H9 (cell line): ENCODE measurements around the gene CEP170B. TPM values are rescaled to one million over a fixed set of nuclear protein-coding genes. Genes with fewer than 3 reads are reported as not detected.
A peak's percentile ranks its signal among the peaks of the same experiment; 100 is the strongest.

Source experiments
- DNase-seq: peaks from one replicate; pipeline ENCODE4 v3.0.0-alpha.2; 2017
- H2AFZ ChIP-seq: one replicate; pipeline ENCODE4 v1.6.1; 2013; ENCODE audit warnings: mild to moderate bottlenecking, low read length, control low read depth, moderate library complexity
- H2AK5ac ChIP-seq: 2 replicates; pipeline ENCODE4 v1.6.1; 2013; ENCODE audit warnings: low read length, control low read depth, mixed read lengths; ENCODE audit not compliant: insufficient read length
- H2BK120ac ChIP-seq: one replicate; pipeline ENCODE4 v1.6.1; 2013; ENCODE audit warnings: low read depth, mild to moderate bottlenecking, low read length, control low read depth, inconsistent platforms; ENCODE audit not compliant: poor library complexity, severe bottlenecking
- H2BK12ac ChIP-seq: 2 replicates; pipeline ENCODE4 v1.6.1; 2013; ENCODE audit warnings: low read length, control low read depth, mixed read lengths, low read depth; ENCODE audit not compliant: insufficient read length
- H2BK15ac ChIP-seq: 2 replicates; pipeline ENCODE4 v1.6.1; 2013; ENCODE audit warnings: low read depth, low read length, control low read depth
- H2BK20ac ChIP-seq: one replicate; pipeline ENCODE4 v1.6.1; 2013; ENCODE audit warnings: low read depth, mild to moderate bottlenecking, low read length, control low read depth, inconsistent platforms; ENCODE audit not compliant: poor library complexity, severe bottlenecking
- H2BK5ac ChIP-seq: 2 replicates; pipeline ENCODE4 v1.6.1; 2013; ENCODE audit warnings: low read length, control low read depth, mixed read lengths; ENCODE audit not compliant: insufficient read length
- H3K14ac ChIP-seq: 2 replicates; pipeline ENCODE4 v1.6.1; 2013; ENCODE audit warnings: low read length, control low read depth; ENCODE audit not compliant: insufficient read depth
- H3K18ac ChIP-seq: 2 replicates; pipeline ENCODE4 v1.6.1; 2013; ENCODE audit warnings: low read depth, mild to moderate bottlenecking, mixed read lengths, low read length, control low read depth; ENCODE audit not compliant: insufficient read length
- H3K23ac ChIP-seq: 2 replicates; pipeline ENCODE4 v1.6.1; 2013; ENCODE audit warnings: low read length, control low read depth, mixed read lengths, low read depth; ENCODE audit not compliant: insufficient read length
- H3K23me2 ChIP-seq: 2 replicates; pipeline ENCODE4 v1.6.1; 2013; ENCODE audit warnings: low read depth, mild to moderate bottlenecking, mixed read lengths, low read length, control low read depth; ENCODE audit not compliant: insufficient read length, poor library complexity, severe bottlenecking
- H3K27ac ChIP-seq: 2 replicates; pipeline ENCODE4 v1.5.1; 2013; ENCODE audit warnings: low read length, control low read depth, mixed read lengths, low read depth; ENCODE audit not compliant: insufficient read length
- H3K27me3 ChIP-seq: 2 replicates; pipeline ENCODE4 v1.6.1; 2013; ENCODE audit warnings: low read length, control low read depth, inconsistent platforms; ENCODE audit not compliant: insufficient read depth
- H3K4ac ChIP-seq: 2 replicates; pipeline ENCODE4 v1.6.1; 2013; ENCODE audit warnings: low read depth, mild to moderate bottlenecking, control low read depth, inconsistent platforms, low read length, moderate library complexity
- H3K4me1 ChIP-seq: 2 replicates; pipeline ENCODE4 v1.6.1; 2013; ENCODE audit warnings: low read length, control low read depth, inconsistent platforms; ENCODE audit not compliant: insufficient read depth
- H3K4me2 ChIP-seq: 2 replicates; pipeline ENCODE4 v1.6.1; 2013; ENCODE audit warnings: low read length, control low read depth, mixed read lengths; ENCODE audit not compliant: insufficient read length, insufficient read depth
- H3K56ac ChIP-seq: 2 replicates; pipeline ENCODE4 v1.6.1; 2013; ENCODE audit warnings: low read depth, mild to moderate bottlenecking, mixed read lengths, low read length, control low read depth; ENCODE audit not compliant: insufficient read length
- H3K79me1 ChIP-seq: 2 replicates; pipeline ENCODE4 v1.6.1; 2013; ENCODE audit warnings: low read depth, mild to moderate bottlenecking, moderate library complexity, low read length, control low read depth, inconsistent platforms; ENCODE audit not compliant: insufficient read depth, poor library complexity, severe bottlenecking
- H3K79me2 ChIP-seq: 2 replicates; pipeline ENCODE4 v1.6.1; 2013; ENCODE audit warnings: low read length, control low read depth, inconsistent platforms; ENCODE audit not compliant: insufficient read depth
- H3K9ac ChIP-seq: 2 replicates; pipeline ENCODE4 v1.6.1; 2013; ENCODE audit warnings: low read length, control low read depth, mixed read lengths; ENCODE audit not compliant: insufficient read length; ENCODE audit errors: extremely low read depth
- H3K9me3 ChIP-seq: one replicate; pipeline ENCODE4 v1.6.1; 2013; ENCODE audit warnings: low read depth, low read length, inconsistent platforms; ENCODE audit not compliant: control insufficient read depth
- H3T11ph ChIP-seq: one replicate; pipeline ENCODE4 v1.6.1; 2013; ENCODE audit warnings: mild to moderate bottlenecking, low read length, control low read depth, inconsistent platforms
- H4K20me1 ChIP-seq: one replicate; pipeline ENCODE4 v1.6.1; 2013; ENCODE audit not compliant: control insufficient read depth, insufficient read length, insufficient read depth
- H4K5ac ChIP-seq: 2 replicates; pipeline ENCODE4 v1.6.1; 2013; ENCODE audit warnings: low read depth, mild to moderate bottlenecking, mixed read lengths, low read length, control low read depth; ENCODE audit not compliant: insufficient read length
- H4K8ac ChIP-seq: replicated peaks from 2 replicates; pipeline ENCODE4 v1.6.1; 2013; ENCODE audit warnings: low read length, control low read depth, mixed read lengths, low read depth; ENCODE audit not compliant: insufficient read length
- H4K91ac ChIP-seq: 2 replicates; pipeline ENCODE4 v1.6.1; 2013; ENCODE audit warnings: low read depth, mild to moderate bottlenecking, moderate library complexity, mixed read lengths, low read length, control low read depth; ENCODE audit not compliant: insufficient read length
- H3K27ac Mint-ChIP-seq, 3 experiments: 2 replicates in 2 of 3; 3 replicates in 1 of 3; pipeline ENCODE4 v1.8.0; 2020 to 2021; ENCODE audit warnings: mixed read lengths in 3 of 3, mild to moderate bottlenecking in 1 of 3, moderate library complexity in 1 of 3
- H3K27me3 Mint-ChIP-seq: 2 replicates; pipeline ENCODE4 v1.8.0; 2021; ENCODE audit warnings: low read depth, mild to moderate bottlenecking, moderate library complexity, mixed read lengths
- H3K36me3 Mint-ChIP-seq, 3 experiments: 2 replicates in 2 of 3; 3 replicates in 1 of 3; pipeline ENCODE4 v1.8.0; 2020 to 2021; ENCODE audit warnings: low read depth in 3 of 3, mixed read lengths in 3 of 3; ENCODE audit not compliant: insufficient read depth in 1 of 3
- H3K4me1 Mint-ChIP-seq, 2 experiments: 2 replicates each; pipeline ENCODE4 v1.8.0; 2020; ENCODE audit warnings: mixed read lengths in 2 of 2
- H3K4me3 Mint-ChIP-seq, 2 experiments: 2 replicates in 1 of 2; 3 replicates in 1 of 2; pipeline ENCODE4 v1.8.0; 2020 to 2021; ENCODE audit warnings: mild to moderate bottlenecking in 2 of 2, mixed read lengths in 2 of 2, moderate library complexity in 1 of 2
- H3K9me3 Mint-ChIP-seq, 2 experiments: 2 replicates in 1 of 2; 3 replicates in 1 of 2; pipeline ENCODE4 v1.8.0; 2020; ENCODE audit warnings: mild to moderate bottlenecking in 2 of 2, mixed read lengths in 2 of 2, moderate library complexity in 1 of 2
- WGBS: extraction: QIAGEN DNeasy Blood & Tissue Kit; methylation state at CpG from one replicate; pipeline ENCODE4 v1.1.7; 2013; ENCODE audit warnings: missing lambda C conversion rate, low lambda C conversion rate, mixed read lengths; ENCODE audit not compliant: insufficient read length; ENCODE audit errors: extremely low coverage; 5-methylcytosine and 5-hydroxymethylcytosine counted together
- total RNA-seq: library from RNA; stranded (reverse); gene quantifications from 2 replicates; pipeline ENCODE4 v1.2.1, GENCODE V29; 2021
- TF ChIP-seq, protein P1 (sequence below): fragments of 200-600 bp; sonication (generic); conservative IDR thresholded peaks from 3 replicates; pipeline ENCODE4 v1.8.0; 2021; ENCODE audit warnings: antibody characterized with exemption, mild to moderate bottlenecking

The CEP170B gene
- total RNA-seq, 1 experiment from 2014 or later, result 28.8 TPM

DNA sequence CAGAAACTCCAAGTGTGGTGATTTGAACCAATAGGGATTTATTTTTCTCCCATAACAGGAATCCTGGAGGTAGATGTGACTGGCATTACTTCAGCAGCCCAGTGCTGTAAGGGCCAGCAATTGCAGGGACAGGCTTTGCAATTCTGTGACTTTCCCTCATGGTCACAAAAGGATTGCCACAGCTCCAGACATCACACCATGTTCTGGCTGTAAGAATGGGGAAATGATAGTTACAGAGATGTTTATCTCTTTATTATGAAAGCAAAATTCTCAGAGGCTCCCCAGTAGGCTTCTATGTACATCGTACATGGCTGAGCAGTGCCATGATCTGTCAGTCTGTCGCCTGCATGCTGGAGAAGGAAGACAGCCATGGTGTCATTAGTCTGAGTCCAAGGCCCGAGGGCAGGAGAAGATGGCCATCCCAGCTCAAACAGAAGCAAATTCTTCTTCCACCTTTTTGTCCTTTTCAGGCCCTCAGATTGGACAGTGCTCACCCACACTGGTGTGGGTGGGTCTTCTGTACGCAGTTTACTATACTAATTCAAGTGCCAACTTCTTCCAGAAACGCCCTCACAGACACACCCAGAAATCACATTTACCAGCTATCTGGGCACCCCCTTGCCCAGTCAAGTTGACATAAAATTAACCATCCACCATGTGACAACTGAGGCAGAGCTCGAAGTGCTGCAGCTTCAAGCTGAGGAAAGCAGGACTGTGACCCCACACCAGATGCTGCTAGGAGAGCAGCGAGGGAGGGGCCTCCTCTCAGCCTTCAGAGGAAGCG lies 46.9 kb upstream of the CEP170B start:
- peaks cover 15% of the 10 kb centered on the region for H3K23me2 ChIP-seq
- H3K4ac ChIP-seq, result no peak overlapping the region
- no CpG with 5 or more reads among the region's 8 CpGs for WGBS
- H3K27me3 Mint-ChIP-seq, result peaks cover under 1% of the 10 kb centered on the region; the same call in 1 of the 2 replicates
- no peak overlapping the region for H2AFZ ChIP-seq
- no peak overlapping the region for H3K18ac ChIP-seq
- H2BK15ac ChIP-seq, result no peak overlapping the region
- no peaks in the 10 kb centered on the region for H3K4me1 ChIP-seq
- TF ChIP-seq, protein P1, sequence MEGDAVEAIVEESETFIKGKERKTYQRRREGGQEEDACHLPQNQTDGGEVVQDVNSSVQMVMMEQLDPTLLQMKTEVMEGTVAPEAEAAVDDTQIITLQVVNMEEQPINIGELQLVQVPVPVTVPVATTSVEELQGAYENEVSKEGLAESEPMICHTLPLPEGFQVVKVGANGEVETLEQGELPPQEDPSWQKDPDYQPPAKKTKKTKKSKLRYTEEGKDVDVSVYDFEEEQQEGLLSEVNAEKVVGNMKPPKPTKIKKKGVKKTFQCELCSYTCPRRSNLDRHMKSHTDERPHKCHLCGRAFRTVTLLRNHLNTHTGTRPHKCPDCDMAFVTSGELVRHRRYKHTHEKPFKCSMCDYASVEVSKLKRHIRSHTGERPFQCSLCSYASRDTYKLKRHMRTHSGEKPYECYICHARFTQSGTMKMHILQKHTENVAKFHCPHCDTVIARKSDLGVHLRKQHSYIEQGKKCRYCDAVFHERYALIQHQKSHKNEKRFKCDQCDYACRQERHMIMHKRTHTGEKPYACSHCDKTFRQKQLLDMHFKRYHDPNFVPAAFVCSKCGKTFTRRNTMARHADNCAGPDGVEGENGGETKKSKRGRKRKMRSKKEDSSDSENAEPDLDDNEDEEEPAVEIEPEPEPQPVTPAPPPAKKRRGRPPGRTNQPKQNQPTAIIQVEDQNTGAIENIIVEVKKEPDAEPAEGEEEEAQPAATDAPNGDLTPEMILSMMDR, result no peak
- H4K8ac ChIP-seq, result no peak overlapping the region
- no peak overlapping the region for H2BK5ac ChIP-seq
- no peaks in the 10 kb centered on the region for H3K27me3 ChIP-seq
- H4K91ac ChIP-seq, result no peak overlapping the region
- no peak overlapping the region for H3K14ac ChIP-seq
- H3K56ac ChIP-seq, result no peak overlapping the region
- no peak overlapping the region for H2AK5ac ChIP-seq
- peaks cover 0 to 10% (median 6%) of the 10 kb centered on the region in 3 experiments; a peak in 6 of 7 replicates for H3K36me3 Mint-ChIP-seq
- no peak for DNase-seq
- H3K79me1 ChIP-seq, result no peaks in the 10 kb centered on the region
- H3K4me2 ChIP-seq, result no peak overlapping the region
- H3K79me2 ChIP-seq, result no peaks in the 10 kb centered on the region; the same call in 1 of the 2 replicates
- no peaks in the 10 kb centered on the region for H4K20me1 ChIP-seq
- no peak overlapping the region for H2BK20ac ChIP-seq
- no peak overlapping the region for H3K27ac ChIP-seq
- no peak overlapping the region for H2BK120ac ChIP-seq
- no peak overlapping the region for H3K23ac ChIP-seq
- no peak overlapping the region for H2BK12ac ChIP-seq
- H3K9me3 ChIP-seq, result no peaks in the 10 kb centered on the region
- no peak overlapping the region for H3K9ac ChIP-seq
- no peak overlapping the region for H4K5ac ChIP-seq
- H3K4me3 Mint-ChIP-seq, result peak overlapping the region in 1 of 2 experiments; percentile 29; a peak in 1 of 5 replicates
- H3K27ac Mint-ChIP-seq, result no peak overlapping the region
- peaks cover 13 to 18% of the 10 kb centered on the region in 2 experiments for H3K4me1 Mint-ChIP-seq
- H3T11ph ChIP-seq, result no peak overlapping the region
- H3K9me3 Mint-ChIP-seq, result no peaks in the 10 kb centered on the region
